ENCODE measurements around the gene FUS.
"Not testable (repeated sequence)": the region's sequence is repeated elsewhere in the genome, so short reads cannot be mapped to it uniquely, and the experiment has no call there.

The FUS gene

DNA sequence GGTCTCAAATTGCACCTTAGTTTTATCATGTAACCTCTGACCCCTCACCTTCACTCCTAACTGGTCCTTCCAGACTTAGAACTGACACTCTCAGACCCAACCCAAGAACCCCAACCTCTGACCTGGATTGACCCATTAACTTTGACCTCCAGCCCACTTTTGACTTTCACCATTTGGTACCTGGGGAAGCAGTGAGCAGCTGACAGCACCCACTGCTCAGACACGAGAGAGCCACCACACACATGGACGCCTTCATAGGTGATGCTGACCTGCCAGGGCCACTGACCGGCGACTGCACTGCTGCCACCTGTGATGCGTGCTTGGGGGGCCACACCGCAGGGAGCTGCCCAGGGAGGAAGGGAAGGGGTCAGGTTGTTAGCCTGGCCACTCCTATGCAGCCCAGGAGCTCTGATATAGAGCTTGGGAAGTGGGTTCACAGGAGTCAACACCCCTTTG is 46.9 kb upstream of the FUS start:
- H3K4me3 ChIP-seq (ENCODE audit: low read length) = no peak overlapping the region
- no peak for DNase-seq (ENCODE audit: low read depth)
- no peak for TF ChIP-seq CTCF (conservative IDR thresholded peaks at IDR 0.05; ENCODE audit: low read depth, low read length)

GRCh38 chr16:31134091-31134571 is 45.8 kb upstream of the FUS start:
- DNase-seq (ENCODE audit: low read depth) = no peak
- no peak for TF ChIP-seq CTCF (conservative IDR thresholded peaks at IDR 0.05; ENCODE audit: low read depth, low read length)
- no peak overlapping the region for H3K4me3 ChIP-seq (ENCODE audit: low read length)

DNA sequence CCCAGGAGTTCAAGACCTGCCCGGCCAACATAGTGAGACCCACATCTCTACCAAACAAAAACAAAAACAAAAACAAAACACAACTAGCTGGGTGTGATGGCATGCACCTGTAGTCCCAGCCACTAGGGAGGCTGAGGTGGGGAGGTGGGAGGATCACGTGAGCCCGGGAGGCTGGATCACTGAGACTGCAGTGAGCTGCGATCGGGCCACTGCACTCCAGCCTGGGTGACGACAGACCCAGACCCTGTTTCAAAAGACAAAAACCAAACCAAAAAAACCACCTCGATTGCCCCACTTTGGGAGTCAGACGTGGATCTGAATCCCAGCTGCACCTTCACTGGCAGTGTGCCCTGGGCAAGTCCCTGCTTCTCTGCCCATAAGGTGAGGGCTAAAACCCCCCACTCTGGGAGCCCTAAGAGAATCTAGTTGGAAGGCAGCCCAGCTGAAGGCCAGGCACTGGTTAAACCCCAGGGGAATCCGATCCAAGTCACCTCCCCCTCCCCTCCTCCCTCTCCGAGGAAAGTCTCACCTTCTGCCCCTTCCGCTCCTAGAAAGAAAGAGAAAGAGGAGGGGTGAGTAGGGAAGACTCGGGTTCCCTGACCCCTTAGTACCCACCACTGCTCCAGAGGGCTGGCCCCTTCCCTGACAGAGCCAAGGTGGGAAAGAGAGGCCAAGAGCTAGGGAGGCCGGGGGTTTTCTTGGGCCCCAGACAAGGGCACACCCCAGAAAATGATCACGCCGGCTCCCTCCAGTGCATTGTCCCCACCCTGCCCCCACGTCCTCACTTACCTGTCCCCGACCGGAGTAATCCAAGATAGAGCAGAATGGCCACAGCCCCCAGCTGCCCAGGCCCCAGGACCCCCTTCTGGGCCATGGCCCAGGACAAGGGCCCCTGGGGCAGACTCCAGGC is 45.1 kb upstream of the FUS start:
- peak overlapping the region; percentile 19 for H3K4me3 ChIP-seq (ENCODE audit: low read length)
- TF ChIP-seq CTCF (conservative IDR thresholded peaks at IDR 0.05; ENCODE audit: low read depth, low read length) = no peak
- peak; percentile 28 for DNase-seq (ENCODE audit: low read depth)

DNA sequence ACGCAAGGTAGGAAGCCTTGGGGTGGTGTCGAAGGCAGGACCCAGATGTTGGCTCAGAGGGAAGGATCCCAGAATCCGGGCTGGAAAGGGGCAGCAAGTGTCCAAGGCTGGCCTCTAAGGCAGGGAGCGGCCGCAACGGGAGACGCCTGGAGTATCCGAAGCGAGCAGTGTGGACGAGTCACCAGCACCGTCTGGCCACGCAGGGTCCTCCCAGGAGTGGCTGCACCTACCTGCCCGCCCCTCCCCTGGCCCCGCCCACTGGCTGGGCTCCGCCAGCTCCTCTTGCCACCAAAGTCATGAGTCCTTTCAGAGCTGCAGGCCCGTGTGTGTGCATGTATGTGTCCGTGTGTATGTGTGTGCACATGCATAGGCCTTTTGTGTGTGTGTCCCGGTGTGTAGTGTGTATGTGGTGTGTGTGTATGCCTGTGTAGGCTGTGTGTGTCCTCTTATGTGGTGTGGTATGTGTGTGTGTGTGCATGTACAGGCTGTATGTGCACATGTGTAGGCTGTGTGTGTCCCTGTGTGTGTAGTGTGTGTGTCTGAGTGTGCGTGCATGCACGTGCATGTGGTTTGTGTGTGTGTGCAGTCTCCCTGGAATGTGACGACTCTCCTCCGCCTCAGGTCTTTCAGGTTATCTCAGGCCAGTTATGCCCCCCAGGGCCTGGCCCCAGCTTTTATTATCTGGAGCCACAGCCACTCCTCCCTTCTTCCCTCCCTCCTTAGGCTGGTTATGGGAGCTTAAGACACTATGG is 44.2 kb upstream of the FUS start, which contains the start of gene PRSS8:
PRSS8 (minus strand) TSS at position 193 of the 752 bp plus-strand sequence. CDS start 229 bp downstream, outside the sequence.
- no peak for TF ChIP-seq CTCF (conservative IDR thresholded peaks at IDR 0.05; ENCODE audit: low read depth, low read length)
- DNase-seq (ENCODE audit: low read depth) = no peak
- peak within 1 kb of the TSS; percentile 19 for H3K4me3 ChIP-seq (ENCODE audit: low read length)

DNA sequence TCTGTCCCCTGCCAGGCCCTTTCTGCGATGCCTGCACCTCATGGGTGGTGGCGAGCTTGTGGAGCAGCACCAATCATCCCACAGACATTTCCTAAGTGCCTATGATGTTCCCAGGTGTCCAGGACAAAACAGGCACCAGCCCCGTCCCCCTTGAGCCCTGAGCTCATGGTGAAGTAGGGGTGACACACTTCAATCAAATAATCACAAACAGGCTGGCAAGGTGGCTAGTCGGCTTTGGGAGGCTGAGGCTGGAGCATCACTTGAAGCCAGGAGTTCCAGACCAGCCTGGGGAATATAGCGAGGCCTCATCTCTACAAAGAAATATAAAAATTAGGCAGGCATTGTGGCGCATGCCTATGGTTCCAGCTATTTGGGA is 43.7 kb upstream of the FUS start:
- DNase-seq (ENCODE audit: low read depth) = no peak
- no peak for TF ChIP-seq CTCF (conservative IDR thresholded peaks at IDR 0.05; ENCODE audit: low read depth, low read length)
- H3K4me3 ChIP-seq (ENCODE audit: low read length) = no peak overlapping the region

DNA sequence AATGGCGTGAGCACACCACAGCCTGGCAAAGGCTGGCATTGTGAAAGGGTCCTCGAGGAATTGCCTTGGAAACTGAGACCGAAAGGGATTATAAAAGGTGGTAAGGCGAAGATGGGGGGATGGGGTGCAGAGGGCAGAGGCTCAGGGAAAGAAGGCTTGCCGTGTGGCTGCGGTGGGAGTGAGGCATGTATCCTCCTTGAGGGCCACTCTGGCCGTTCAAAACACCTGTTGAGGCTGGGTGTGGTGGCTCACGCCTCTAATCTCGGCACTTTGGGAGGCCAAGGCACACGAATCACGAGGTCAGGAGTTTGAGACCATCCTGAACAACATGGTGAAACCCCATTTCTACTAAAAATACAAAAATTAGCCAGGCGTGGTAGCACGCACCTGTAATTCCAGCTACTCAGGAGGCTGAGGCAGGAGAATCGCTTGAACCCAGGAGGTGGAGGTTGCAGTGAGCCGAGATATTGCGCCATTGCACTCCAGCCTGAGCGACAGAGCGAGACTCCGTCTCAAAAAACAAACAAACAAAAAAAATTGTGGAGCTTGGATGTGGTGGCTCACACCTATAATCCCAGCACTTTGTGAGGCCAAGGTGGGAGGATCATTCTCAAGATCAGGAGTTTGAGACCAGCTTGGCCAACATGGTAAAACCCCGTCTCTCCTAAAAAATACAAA is 43.0 kb upstream of the FUS start:
- DNase-seq (ENCODE audit: low read depth); H3K4me3 ChIP-seq (ENCODE audit: low read length): not testable (repeated sequence)

Data from retinal pigment epithelial cell (primary cell).